ENCODE data around the gene RND1. TPM values are rescaled to one million over a fixed set of nuclear protein-coding genes. Genes with fewer than 3 reads are reported as not detected.

RND1 gene
- total and polyA plus RNA-seq, 2 of the 13 experiments (the other 11 are each of a cell fraction or from before 2014, with no cell fraction given) = 1.8 to 1.9 TPM

GRCh38 chr12:48814262-48815125, 51.2 kb downstream of the RND1 start (continued):
- TF ChIP-seq ZSCAN30 (CRISPR knock-in tag; IDR thresholded peaks at IDR 0.05) = no peak
- TF ChIP-seq SMAD9 (CRISPR knock-in tag; IDR thresholded peaks at IDR 0.05) = no peak
- TF ChIP-seq HOXA3 (CRISPR knock-in tag; IDR thresholded peaks at IDR 0.05) = peak; percentile 80
- no peak for TF ChIP-seq ONECUT2 (CRISPR knock-in tag; IDR thresholded peaks at IDR 0.05)
- TF ChIP-seq ADNP (CRISPR knock-in tag; IDR thresholded peaks at IDR 0.05) = 0 out of 2 replicates have a peak, but pooled peaks have one; percentile 73
- TF ChIP-seq THAP11 (CRISPR knock-in tag; IDR thresholded peaks at IDR 0.05) = peak; percentile 43; the same call in 1 of the 2 replicates
- no peak for TF ChIP-seq FOSL2 (CRISPR knock-in tag; IDR thresholded peaks at IDR 0.05)
- no peak for TF ChIP-seq HNF4G (IDR thresholded peaks at IDR 0.05; ENCODE audit: borderline replicate concordance, low read depth, low read length)
- TF ChIP-seq HNF4G (CRISPR knock-in tag; IDR thresholded peaks at IDR 0.05; ENCODE audit: borderline replicate concordance, low read depth) = no peak
- 0 out of 2 replicates have a peak, but pooled peaks have one; percentile 14 for TF ChIP-seq ZNF468 (CRISPR knock-in tag; IDR thresholded peaks at IDR 0.05)
- TF ChIP-seq ARNT2 (CRISPR knock-in tag; IDR thresholded peaks at IDR 0.05; ENCODE audit: low read depth) = peak; percentile 85
- peak; percentile 23; the same call in 1 of the 2 replicates for TF ChIP-seq NFKB2 (CRISPR knock-in tag; IDR thresholded peaks at IDR 0.05; ENCODE audit: borderline replicate concordance)
- no peak for TF ChIP-seq PRDM10 (CRISPR knock-in tag; IDR thresholded peaks at IDR 0.05; ENCODE audit: low read depth)
- peak; percentile 65; the same call in 1 of the 2 replicates for TF ChIP-seq ARID2 (CRISPR knock-in tag; IDR thresholded peaks at IDR 0.05; ENCODE audit: borderline replicate concordance)
- 0 out of 2 replicates have a peak, but pooled peaks have one; percentile 20 for TF ChIP-seq KDM3A (CRISPR knock-in tag; IDR thresholded peaks at IDR 0.05; ENCODE audit: low read depth)
- TF ChIP-seq DR1 (CRISPR knock-in tag; IDR thresholded peaks at IDR 0.05) = peak; percentile 71
- 0 out of 2 replicates have a peak, but pooled peaks have one; percentile 40 for TF ChIP-seq SP4 (CRISPR knock-in tag; IDR thresholded peaks at IDR 0.05)
- TF ChIP-seq BCLAF1 (IDR thresholded peaks at IDR 0.05) = no peak
- TF ChIP-seq PRDM4 (CRISPR knock-in tag; IDR thresholded peaks at IDR 0.05; ENCODE audit: borderline replicate concordance) = no peak
- TF ChIP-seq REPIN1 (CRISPR knock-in tag; IDR thresholded peaks at IDR 0.05; ENCODE audit: borderline replicate concordance, low read depth) = peak; percentile 59; the same call in 1 of the 2 replicates

Measured in HepG2 (cell line).